ENCODE data around the gene ZMYM2.

DNA sequence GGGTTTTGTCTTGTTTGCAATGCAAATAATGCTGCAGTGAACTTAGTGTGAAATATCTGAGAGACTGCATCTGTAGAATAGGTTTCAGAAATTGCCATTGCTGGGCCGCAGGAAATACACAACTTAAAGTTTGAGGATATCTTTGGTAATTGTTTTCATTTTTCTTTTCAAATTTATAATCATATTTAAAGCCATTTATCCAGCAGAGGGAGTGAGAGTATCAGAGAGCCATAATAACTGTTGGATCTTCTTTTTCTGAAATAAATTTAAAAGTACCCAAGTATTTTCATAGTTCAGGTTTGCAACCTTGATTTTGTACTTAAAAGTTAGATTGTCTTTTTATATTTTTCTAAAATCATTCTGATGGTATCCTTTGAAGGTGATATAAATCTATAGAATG, 99.4 kb downstream of the ZMYM2 start:
- no peak for TF ChIP-seq POLR2A (IDR thresholded peaks at IDR 0.05)
- TF ChIP-seq, protein P1, sequence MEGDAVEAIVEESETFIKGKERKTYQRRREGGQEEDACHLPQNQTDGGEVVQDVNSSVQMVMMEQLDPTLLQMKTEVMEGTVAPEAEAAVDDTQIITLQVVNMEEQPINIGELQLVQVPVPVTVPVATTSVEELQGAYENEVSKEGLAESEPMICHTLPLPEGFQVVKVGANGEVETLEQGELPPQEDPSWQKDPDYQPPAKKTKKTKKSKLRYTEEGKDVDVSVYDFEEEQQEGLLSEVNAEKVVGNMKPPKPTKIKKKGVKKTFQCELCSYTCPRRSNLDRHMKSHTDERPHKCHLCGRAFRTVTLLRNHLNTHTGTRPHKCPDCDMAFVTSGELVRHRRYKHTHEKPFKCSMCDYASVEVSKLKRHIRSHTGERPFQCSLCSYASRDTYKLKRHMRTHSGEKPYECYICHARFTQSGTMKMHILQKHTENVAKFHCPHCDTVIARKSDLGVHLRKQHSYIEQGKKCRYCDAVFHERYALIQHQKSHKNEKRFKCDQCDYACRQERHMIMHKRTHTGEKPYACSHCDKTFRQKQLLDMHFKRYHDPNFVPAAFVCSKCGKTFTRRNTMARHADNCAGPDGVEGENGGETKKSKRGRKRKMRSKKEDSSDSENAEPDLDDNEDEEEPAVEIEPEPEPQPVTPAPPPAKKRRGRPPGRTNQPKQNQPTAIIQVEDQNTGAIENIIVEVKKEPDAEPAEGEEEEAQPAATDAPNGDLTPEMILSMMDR (IDR thresholded peaks at IDR 0.05), result peak in 3 of 4 donors; percentile 8 to 14 (median 11)
